GM12878 (cell line): Measurements from ENCODE around the gene SCN5A. TPM values are rescaled to one million over a fixed set of nuclear protein-coding genes. Genes with fewer than 3 reads are reported as not detected.

Experiments used
- ATAC-seq: fragments of 200-7000 bp; cut with Tn5 transposase; 3 replicates; pipeline ENCODE4 v1.9.1; 2020; ENCODE audit warnings: mild to moderate bottlenecking, moderate library complexity
- BruUV-seq: library from RNA; stranded (reverse); fragments of 400-500 nt; replicated peaks from 2 replicates; lab custom pipeline; 2021; lab: Mats Ljungman, UMichigan
- CTCF ChIA-PET: fragments of 300-600 bp; sonication (Branson Sonifier 250); formaldehyde crosslinking; extraction: SDS; loops from one replicate; lab custom pipeline; 2021; ENCODE audit warnings: inconsistent platforms; lab: Yijun Ruan, JAX
- POLR2A ChIA-PET: fragments of 350-600 bp; formaldehyde crosslinking; extraction: SDS; loops from one replicate; lab custom pipeline; 2021; ENCODE audit warnings: inconsistent platforms; lab: Charles Lee
- RAD21 ChIA-PET: fragments of 300-600 bp; sonication (Branson Sonifier 250); formaldehyde crosslinking; loops from one replicate; lab custom pipeline; 2023; ENCODE audit warnings: antibody characterized with exemption; ENCODE audit not compliant: unreplicated experiment; lab: Charles Lee
- SMC1A ChIA-PET: fragments of 300-600 bp; sonication (Branson Sonifier 250); formaldehyde crosslinking; loops from one replicate; lab custom pipeline; 2023; ENCODE audit not compliant: unreplicated experiment, uncharacterized antibody; lab: Charles Lee
- DNase-seq: peaks from one replicate; pipeline ENCODE4 v3.0.0-alpha.2; 2011; ENCODE audit warnings: low read depth, low spot score
- FAIRE-seq: peaks from 3 replicates; lab custom pipeline; 2011; peaks lifted over from hg19 to GRCh38; lab: Jason Lieb, UNC
- H2AFZ ChIP-seq: 2 replicates; pipeline ENCODE4 v1.6.0; 2011; ENCODE audit warnings: low read depth, low read length, control low read depth; ENCODE audit not compliant: control insufficient read depth
- H3K27ac ChIP-seq: 2 replicates; pipeline ENCODE4 v1.5.1; 2011; ENCODE audit warnings: control low read depth; ENCODE audit not compliant: control insufficient read depth, insufficient read depth
- H3K27me3 ChIP-seq, 2 experiments: replicated peaks in 1 of 2; 2 replicates each; pipeline versions ENCODE4 v1.6.0 to v1.6.1; 2011; ENCODE audit warnings: low read length in 1 of 2; ENCODE audit not compliant: control insufficient read depth in 2 of 2, insufficient read depth in 2 of 2
- H3K36me3 ChIP-seq, 2 experiments: 2 replicates each; pipeline ENCODE4 v1.5.1; 2011; ENCODE audit warnings: low read length in 1 of 2; ENCODE audit not compliant: control insufficient read depth in 2 of 2, insufficient read depth in 2 of 2
- H3K4me1 ChIP-seq: 2 replicates; pipeline ENCODE4 v1.6.1; 2011; ENCODE audit warnings: mild to moderate bottlenecking, low read length, moderate library complexity, mixed read lengths; ENCODE audit not compliant: control insufficient read depth, insufficient read depth
- H3K4me2 ChIP-seq: 2 replicates; pipeline ENCODE4 v1.6.0; 2011; ENCODE audit warnings: control low read depth; ENCODE audit not compliant: control insufficient read depth, insufficient read depth
- H3K4me3 ChIP-seq: fragments of 200-600 bp; sonication (generic); 2 replicates; pipeline ENCODE4 v1.5.1; 2016
- H3K79me2 ChIP-seq: 2 replicates; pipeline ENCODE4 v1.6.0; 2011; ENCODE audit warnings: low read length; ENCODE audit not compliant: control insufficient read depth, insufficient read depth
- H3K9ac ChIP-seq: 2 replicates; pipeline ENCODE4 v1.8.0; 2011; ENCODE audit warnings: low read length, control low read depth, mixed read lengths; ENCODE audit not compliant: control insufficient read depth, insufficient read depth
- H3K9me3 ChIP-seq: replicated peaks from 3 replicates; pipeline ENCODE4 v1.5.1; 2011; ENCODE audit warnings: mild to moderate bottlenecking, low read length; ENCODE audit not compliant: control insufficient read depth, insufficient read depth
- H4K20me1 ChIP-seq: 2 replicates; pipeline ENCODE4 v1.6.0; 2011; ENCODE audit not compliant: control insufficient read depth, insufficient read depth
- BCL11A ChIP-seq: IDR thresholded peaks from 2 replicates; pipeline ENCODE4 v1.6.1; 2011; ENCODE audit warnings: low read depth, low read length
- CEBPB ChIP-seq, 2 experiments: fragments of 150-350 bp in 1 of 2; IDR thresholded peaks; 2 replicates each; pipeline ENCODE4 v1.6.1; 2012 to 2014; ENCODE audit warnings: low read depth in 2 of 2, low read length in 2 of 2, borderline replicate concordance in 1 of 2, inconsistent platforms in 1 of 2
- CREB1 ChIP-seq: IDR thresholded peaks from 2 replicates; pipeline ENCODE4 v1.6.1; 2012; ENCODE audit warnings: low read depth, mild to moderate bottlenecking, inconsistent platforms
- MLLT1 ChIP-seq: fragments of 450-650 bp; IDR thresholded peaks from 2 replicates; pipeline ENCODE4 v1.6.1; 2016; ENCODE audit warnings: mild to moderate bottlenecking
- NFIC ChIP-seq: IDR thresholded peaks from 2 replicates; pipeline ENCODE4 v1.6.1; 2012; ENCODE audit warnings: low read depth, mild to moderate bottlenecking, inconsistent platforms, low read length, moderate library complexity
- NR2C1 ChIP-seq: fragments of 450-650 bp; IDR thresholded peaks from 2 replicates; pipeline ENCODE4 v1.6.1; 2017; ENCODE audit warnings: antibody characterized with exemption, mild to moderate bottlenecking, moderate library complexity
- NRF1 ChIP-seq: conservative IDR thresholded peaks from 2 replicates; pipeline ENCODE4 v1.6.1; 2011; ENCODE audit warnings: mild to moderate bottlenecking, low read depth, low read length, improper control_type of control experiment
- PBX3 ChIP-seq: IDR thresholded peaks from 2 replicates; pipeline ENCODE4 v1.6.1; 2011; ENCODE audit warnings: mild to moderate bottlenecking, low read depth, low read length, moderate library complexity; ENCODE audit not compliant: insufficient replicate concordance
- SP1 ChIP-seq: IDR thresholded peaks from one replicate; pipeline ENCODE4 v1.6.1; 2011; ENCODE audit warnings: low read depth, low read length
- SREBF1 ChIP-seq: IDR thresholded peaks from 2 replicates; pipeline ENCODE4 v1.6.1; 2012; ENCODE audit warnings: mild to moderate bottlenecking, low read length
- TBL1XR1 ChIP-seq: IDR thresholded peaks from 2 replicates; pipeline ENCODE4 v1.6.1; 2012; ENCODE audit warnings: low read depth, low read length, improper control_type of control experiment
- ZBTB11 ChIP-seq: fragments of 450-650 bp; formaldehyde crosslinking; IDR thresholded peaks from 2 replicates; pipeline ENCODE4 v1.5.0; 2022; ENCODE audit warnings: mild to moderate bottlenecking, missing genetic modification characterization
- ZNF687 ChIP-seq: fragments of 450-650 bp; IDR thresholded peaks from 2 replicates; pipeline ENCODE4 v1.6.1; 2017; ENCODE audit warnings: mild to moderate bottlenecking, moderate library complexity
- WGBS: methylation state at CpG from one replicate; pipeline ENCODE4 v1.1.6; 2016; ENCODE audit warnings: low lambda C conversion rate; ENCODE audit not compliant: insufficient replicate concordance, insufficient coverage; ENCODE audit errors: missing lambda C conversion rate; 5-methylcytosine and 5-hydroxymethylcytosine counted together
- in situ Hi-C: fragments of 300-500 bp; cut with MboI; formaldehyde crosslinking; loops from 9 replicates; pipeline ENCODE4 v1.14.3; 2018; ENCODE audit warnings: mixed read lengths
- intact Hi-C: fragments of 100-400 bp; cut with micrococcal nuclease; formaldehyde crosslinking; loops from one replicate; pipeline ENCODE4 v1.14.2; 2022; ENCODE audit not compliant: unreplicated experiment
- polyA plus RNA-seq, 11 experiments: library from polyadenylated mRNA; depleted of rRNA in 4 of 11; unstranded in 6 of 11; stranded (reverse) in 5 of 11; fragments of >200 nt; fragmentation: Nextera tagmentation in 4 of 11; fragmentation: Illumina TruSeq in 1 of 11; extraction: Ambion mirVana in 4 of 11; extraction: Trizol in 1 of 11; gene quantifications; 1 replicate in 1 of 11; 2 replicates in 10 of 11; pipeline versions ENCODE4 v1.2.1 to v1.2.3, GENCODE V29; 2011 to 2016; ENCODE audit warnings: inconsistent platforms in 2 of 11, missing spikeins in 2 of 11, low read depth in 1 of 11
- total RNA-seq, 4 experiments: library from RNA; depleted of rRNA in 3 of 4; stranded (reverse); fragments of >200 nt in 3 of 4; fragmentation: Illumina TruSeq in 1 of 4; extraction: Trizol in 1 of 4; gene quantifications; 2 replicates each; pipeline versions ENCODE4 v1.2.1 to v1.2.3, GENCODE V29; 2013 to 2021

SCN5A gene
- total and polyA plus RNA-seq, 10 of the 15 experiments (the other 5 are each of a cell fraction or from before 2014, with no cell fraction given) = not detected

GRCh38 chr3:38698760-38699159 lies 49.3 kb upstream of the SCN5A start:
- POLR2A ChIA-PET = no interaction called here
- Histone ChIP-seq H3K4me2 (no peak overlapping the region), H3K9ac (no peak overlapping the region), H3K4me1 (no peaks in the 10 kb centered on the region), H3K27me3 (no peaks in the 10 kb centered on the region; a peak in 1 of 4 replicates), H3K9me3 (no peaks in the 10 kb centered on the region), H4K20me1 (no peaks in the 10 kb centered on the region), H3K4me3 (no peak overlapping the region), H3K27ac (no peak overlapping the region), H3K79me2 (no peaks in the 10 kb centered on the region), H2AFZ (no peak overlapping the region), H3K36me3 (no peaks in the 10 kb centered on the region)
- no TSS peak for BruUV-seq
- RAD21 ChIA-PET = no interaction called here
- 19% methylated on average over 5 of the region's 5 CpGs for WGBS
- FAIRE-seq (no peak), DNase-seq (no peak), ATAC-seq (no peak)
- intact Hi-C loops = no loop called here
- CTCF ChIA-PET = no interaction called here
- SMC1A ChIA-PET = interaction anchor here (0.7 to 1.4 kb wide), 2 partner anchors 9 to 13 kb away, joined by 3 to 4 read pairs; no protein-coding TSS in a partner anchor
- in situ Hi-C loops = no loop called here
- TF ChIP-seq NR2C1 = no peak
- no peak for TF ChIP-seq NRF1
- TF ChIP-seq PBX3 = no peak
- no peak for TF ChIP-seq SREBF1
- TF ChIP-seq NFIC = no peak
- TF ChIP-seq MLLT1 = no peak
- TF ChIP-seq ZNF687 = no peak
- no peak for TF ChIP-seq CEBPB (IDR thresholded peaks at IDR 0.05; ENCODE audit: borderline replicate concordance in 1 of 2, low read depth in 2 of 2, low read length in 2 of 2)
- no peak for TF ChIP-seq CREB1
- TF ChIP-seq SP1 = no peak
- TF ChIP-seq BCL11A = no peak
- TF ChIP-seq TBL1XR1 = no peak
- no peak for TF ChIP-seq ZBTB11 (CRISPR knock-in tag)
